OCI-LY7 (cell line): ENCODE results near the gene SYNJ1. TPM values are rescaled to one million over a fixed set of nuclear protein-coding genes. Genes with fewer than 3 reads are reported as not detected.

Experiments used
- BruUV-seq: library from RNA; stranded (reverse); fragments of 400-500 nt; replicated peaks from 2 replicates; lab custom pipeline; 2021; lab: Mats Ljungman, UMichigan
- CTCF ChIA-PET: fragments of 300-600 bp; sonication (Branson Sonifier 250); formaldehyde crosslinking; loops from one replicate; lab custom pipeline; 2022; ENCODE audit warnings: antibody characterized with exemption; ENCODE audit not compliant: unreplicated experiment; lab: Charles Lee
- POLR2A ChIA-PET: fragments of 300-600 bp; sonication (Branson Sonifier 250); formaldehyde crosslinking; loops from one replicate; lab custom pipeline; 2022; ENCODE audit warnings: antibody characterized with exemption; lab: Charles Lee
- DNase-seq: peaks from one replicate; pipeline ENCODE4 v3.0.0-alpha.2; 2015; ENCODE audit warnings: low spot score
- H2AFZ ChIP-seq: fragments of 200-600 bp; sonication (generic), shearing (Covaris generic); 2 replicates; pipeline ENCODE4 v1.6.1; 2014; ENCODE audit warnings: mild to moderate bottlenecking, antibody characterized with exemption, low read length, moderate library complexity
- H3K27ac ChIP-seq: fragments of 200-600 bp; sonication (generic); 2 replicates; pipeline ENCODE4 v1.5.1; 2014; ENCODE audit warnings: mixed run types, low read depth, mild to moderate bottlenecking, moderate library complexity, low read length, inconsistent platforms; ENCODE audit not compliant: poor library complexity, severe bottlenecking
- H3K36me3 ChIP-seq: fragments of 200-600 bp; sonication (generic); 2 replicates; pipeline ENCODE4 v1.6.1; 2014; ENCODE audit warnings: mild to moderate bottlenecking, antibody characterized with exemption, low read length, moderate library complexity, mixed read lengths; ENCODE audit not compliant: insufficient read depth
- H3K4me1 ChIP-seq: fragments of 200-600 bp; sonication (generic); 2 replicates; pipeline ENCODE4 v1.5.1; 2014; ENCODE audit warnings: mild to moderate bottlenecking, low read length; ENCODE audit not compliant: insufficient read depth, poor library complexity, severe bottlenecking
- H3K4me2 ChIP-seq: fragments of 200-600 bp; sonication (generic); 2 replicates; pipeline ENCODE4 v1.6.1; 2014; ENCODE audit warnings: mild to moderate bottlenecking, low read length
- H3K4me3 ChIP-seq: fragments of 200-600 bp; sonication (generic); 2 replicates; pipeline ENCODE4 v1.5.1; 2014; ENCODE audit warnings: mild to moderate bottlenecking, low read depth, low read length; ENCODE audit not compliant: poor library complexity, severe bottlenecking
- H3K79me2 ChIP-seq: fragments of 200-600 bp; sonication (generic); 2 replicates; pipeline ENCODE4 v1.6.1; 2016; ENCODE audit warnings: low read depth, mild to moderate bottlenecking, low read length, moderate library complexity, mixed read lengths; ENCODE audit not compliant: insufficient read depth
- H3K9me2 ChIP-seq: fragments of 200-600 bp; sonication (generic); 2 replicates; pipeline ENCODE4 v1.6.1; 2016; ENCODE audit warnings: mild to moderate bottlenecking, low read length, mixed read lengths; ENCODE audit not compliant: insufficient read depth
- H3K9me3 ChIP-seq: fragments of 200-600 bp; sonication (generic); 2 replicates; pipeline ENCODE4 v1.6.1; 2014; ENCODE audit warnings: mild to moderate bottlenecking, mixed run types, low read length, mixed read lengths
- H4K20me1 ChIP-seq: fragments of 200-600 bp; sonication (generic); 2 replicates; pipeline ENCODE4 v1.6.1; 2014; ENCODE audit warnings: mild to moderate bottlenecking, antibody characterized with exemption, low read length, moderate library complexity, mixed read lengths; ENCODE audit not compliant: insufficient read depth
- EZH2phosphoT487 ChIP-seq: fragments of 200-600 bp; sonication (generic); IDR thresholded peaks from 2 replicates; pipeline ENCODE4 v1.6.1; 2018; ENCODE audit warnings: low read depth, borderline replicate concordance, mild to moderate bottlenecking, mixed run types, antibody characterized with exemption, low read length, moderate library complexity, mixed read lengths
- intact Hi-C: fragments of 100-400 bp; cut with micrococcal nuclease; formaldehyde crosslinking; loops from one replicate; pipeline ENCODE4 v1.10.0; 2022; ENCODE audit not compliant: unreplicated experiment
- total RNA-seq, 2 experiments: library from RNA; depleted of rRNA in 1 of 2; stranded (reverse); fragments of >200 nt in 1 of 2; shearing (Covaris generic) in 1 of 2; gene quantifications; 2 replicates each; pipeline ENCODE4 v1.2.3, GENCODE V29; 2014 to 2022
- TF ChIP-seq, protein P1 (sequence below): fragments of 200-600 bp; sonication (generic); conservative IDR thresholded peaks from 2 replicates; pipeline ENCODE4 v1.5.1; 2014; ENCODE audit warnings: mild to moderate bottlenecking, antibody characterized with exemption, low read length, moderate library complexity, mixed read lengths

SYNJ1 gene
- total RNA-seq, 2 experiments from 2014 or later: 3.8 to 8.0 TPM

GRCh38 chr21:32764186-32764585 is 36.4 kb upstream of the SYNJ1 start:
- ChIA-PET POLR2A (interaction anchor here (0.6 to 1.9 kb wide), 4 partner anchors 9 to 56 kb away, joined by 4 to 13 read pairs (median 5); partner anchors contain the start of gene SYNJ1), CTCF (interaction anchor here (0.5 to 0.6 kb wide), 2 partner anchors 443 to 1138 kb away, joined by 3 read pairs; no protein-coding TSS in a partner anchor)
- Histone ChIP-seq H3K4me3 (no peak overlapping the region), H3K27ac (no peak overlapping the region), H3K36me3 (peaks cover 99% of the 10 kb centered on the region), H2AFZ (no peak overlapping the region), H4K20me1 (peaks cover 15% of the 10 kb centered on the region), H3K9me2 (no peaks in the 10 kb centered on the region), H3K4me1 (peaks cover 18% of the 10 kb centered on the region), H3K4me2 (no peak overlapping the region), H3K79me2 (peaks cover 69% of the 10 kb centered on the region), H3K9me3 (peaks cover 14% of the 10 kb centered on the region; the same call in 1 of the 2 replicates)
- TF ChIP-seq EZH2phosphoT487: no peak
- TF ChIP-seq, protein P1, sequence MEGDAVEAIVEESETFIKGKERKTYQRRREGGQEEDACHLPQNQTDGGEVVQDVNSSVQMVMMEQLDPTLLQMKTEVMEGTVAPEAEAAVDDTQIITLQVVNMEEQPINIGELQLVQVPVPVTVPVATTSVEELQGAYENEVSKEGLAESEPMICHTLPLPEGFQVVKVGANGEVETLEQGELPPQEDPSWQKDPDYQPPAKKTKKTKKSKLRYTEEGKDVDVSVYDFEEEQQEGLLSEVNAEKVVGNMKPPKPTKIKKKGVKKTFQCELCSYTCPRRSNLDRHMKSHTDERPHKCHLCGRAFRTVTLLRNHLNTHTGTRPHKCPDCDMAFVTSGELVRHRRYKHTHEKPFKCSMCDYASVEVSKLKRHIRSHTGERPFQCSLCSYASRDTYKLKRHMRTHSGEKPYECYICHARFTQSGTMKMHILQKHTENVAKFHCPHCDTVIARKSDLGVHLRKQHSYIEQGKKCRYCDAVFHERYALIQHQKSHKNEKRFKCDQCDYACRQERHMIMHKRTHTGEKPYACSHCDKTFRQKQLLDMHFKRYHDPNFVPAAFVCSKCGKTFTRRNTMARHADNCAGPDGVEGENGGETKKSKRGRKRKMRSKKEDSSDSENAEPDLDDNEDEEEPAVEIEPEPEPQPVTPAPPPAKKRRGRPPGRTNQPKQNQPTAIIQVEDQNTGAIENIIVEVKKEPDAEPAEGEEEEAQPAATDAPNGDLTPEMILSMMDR: no peak
- intact Hi-C loops: no loop called here
- peak; percentile 13 for DNase-seq
- BruUV-seq: no TSS peak

DNA sequence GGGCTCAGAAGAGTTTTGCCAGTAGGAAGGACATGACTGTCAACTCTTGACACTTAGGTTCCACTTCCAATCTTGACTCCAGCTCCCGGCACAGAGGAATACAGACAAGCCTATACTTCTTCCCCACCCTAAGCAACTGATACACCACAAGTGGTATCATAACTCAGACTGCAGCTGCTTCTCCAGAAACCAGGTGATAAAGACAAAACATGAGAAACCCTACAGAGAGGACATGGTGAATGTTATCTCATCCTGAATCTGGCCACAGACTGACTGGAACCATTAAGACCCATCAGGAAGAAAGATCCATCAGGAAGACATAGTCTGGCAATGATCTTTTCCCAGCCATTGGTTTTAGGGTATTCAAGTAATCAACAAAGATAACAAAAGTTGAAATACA is 30.0 kb upstream of the SYNJ1 start:
- Histone ChIP-seq H3K9me2 (no peaks in the 10 kb centered on the region), H3K4me2 (no peak overlapping the region), H3K9me3 (no peaks in the 10 kb centered on the region), H3K79me2 (peaks cover 31% of the 10 kb centered on the region; the same call in 1 of the 2 replicates), H3K27ac (no peak overlapping the region), H3K36me3 (peaks cover 99% of the 10 kb centered on the region), H2AFZ (no peak overlapping the region), H4K20me1 (no peaks in the 10 kb centered on the region; the same call in 1 of the 2 replicates), H3K4me3 (no peak overlapping the region), H3K4me1 (no peaks in the 10 kb centered on the region)
- ChIA-PET CTCF (no interaction called here), POLR2A (interaction anchor here (0.5 to 1.4 kb wide), 4 partner anchors 12 to 70 kb away, joined by 3 to 6 read pairs (median 3); partner anchors contain the start of gene PAXBP1)
- TF ChIP-seq, protein P1: no peak
- TF ChIP-seq EZH2phosphoT487: no peak
- no peak for DNase-seq
- intact Hi-C loops: no loop called here
- BruUV-seq: no TSS peak

- Histone ChIP-seq H3K4me1 (no peaks in the 10 kb centered on the region), H2AFZ (no peak overlapping the region), H3K4me2 (no peak overlapping the region), H3K9me3 (no peaks in the 10 kb centered on the region), H3K36me3 (peaks cover 99% of the 10 kb centered on the region), H3K79me2 (peaks cover 25% of the 10 kb centered on the region; the same call in 1 of the 2 replicates), H3K27ac (no peak overlapping the region), H3K4me3 (no peak overlapping the region), H3K9me2 (no peaks in the 10 kb centered on the region), H4K20me1 (no peaks in the 10 kb centered on the region; the same call in 1 of the 2 replicates)
- TF ChIP-seq, protein P1: no peak
- no peak for TF ChIP-seq EZH2phosphoT487
- DNase-seq: no peak
- CTCF ChIA-PET: no interaction called here
- POLR2A ChIA-PET: interaction anchor here (0.6 to 1.4 kb wide), 5 partner anchors 10 to 61 kb away, joined by 3 to 5 read pairs (median 3); partner anchors contain the start of gene PAXBP1
- BruUV-seq: no TSS peak
- intact Hi-C loops: no loop called here
Measured at GRCh38 chr21:32756096-32756495, 28.3 kb upstream of the SYNJ1 start.
